Tibial artery (tissue), 4 donors: ENCODE results near the gene TIMM29.

ENCODE experiments used
- DNase-seq, 2 donors: peaks; one replicate each; pipeline ENCODE4 v3.0.0-alpha.2; 2019
- H3K27ac ChIP-seq, 2 donors: fragments of 200-600 bp; sonication (generic) in 1 of 2; 1 replicate in 1 of 2; 2 replicates in 1 of 2; pipeline ENCODE4 v1.5.1; 2018 to 2019; ENCODE audit warnings: mild to moderate bottlenecking in 1 of 2
- H3K27me3 ChIP-seq, 2 donors: fragments of 200-600 bp; sonication (generic) in 1 of 2; one replicate each; pipeline versions ENCODE4 v1.5.1 to v1.6.0; 2016 to 2019
- H3K36me3 ChIP-seq, 3 donors: fragments of 200-600 bp; sonication (generic) in 2 of 3; one replicate each; pipeline ENCODE4 v1.5.1; 2016 to 2019; ENCODE audit warnings: mild to moderate bottlenecking in 2 of 3
- H3K4me1 ChIP-seq, 4 donors: fragments of 200-600 bp; sonication (generic) in 2 of 4; 1 replicate in 3 of 4; 2 replicates in 1 of 4; pipeline ENCODE4 v1.5.1; 2016 to 2019
- H3K4me3 ChIP-seq, 2 donors: fragments of 200-600 bp; sonication (generic) in 1 of 2; 1 replicate in 1 of 2; 2 replicates in 1 of 2; pipeline ENCODE4 v1.5.1; 2018 to 2019; ENCODE audit warnings: mild to moderate bottlenecking in 2 of 2
- H3K9me3 ChIP-seq, 3 donors: fragments of 200-600 bp; sonication (generic) in 1 of 3; one replicate each; pipeline ENCODE4 v1.5.1; 2016 to 2019
- CTCF ChIP-seq, 2 experiments: fragments of 200-600 bp in 1 of 2; fragments of 450-650 bp in 1 of 2; IDR thresholded peaks; one replicate each; pipeline ENCODE4 v1.5.1; 2017 to 2019; ENCODE audit warnings: antibody characterized with exemption in 2 of 2, mild to moderate bottlenecking in 1 of 2, moderate library complexity in 1 of 2
- intact Hi-C: fragments of 100-400 bp; cut with DNase I; formaldehyde crosslinking; loops from one replicate; pipeline ENCODE4 v1.15.0; 2023; ENCODE audit warnings: low total_unique reads

Gene TIMM29

GRCh38 chr19:10923260-10924112 lies 5.1 kb upstream of the TIMM29 start:
- no peaks in the 10 kb centered on the region for H3K27me3 ChIP-seq
- no peaks in the 10 kb centered on the region for H3K9me3 ChIP-seq
- no peak overlapping the region for H3K27ac ChIP-seq
- no peak for TF ChIP-seq CTCF (IDR thresholded peaks at IDR 0.05)
- H3K4me3 ChIP-seq: no peak overlapping the region
- H3K4me1 ChIP-seq: peaks cover 0 to 15% (median 11%) of the 10 kb centered on the region in 4 donors
- intact Hi-C loops: no loop called here
- DNase-seq: no peak
- peaks cover 17 to 70% (median 46%) of the 10 kb centered on the region in 3 donors for H3K36me3 ChIP-seq

DNA sequence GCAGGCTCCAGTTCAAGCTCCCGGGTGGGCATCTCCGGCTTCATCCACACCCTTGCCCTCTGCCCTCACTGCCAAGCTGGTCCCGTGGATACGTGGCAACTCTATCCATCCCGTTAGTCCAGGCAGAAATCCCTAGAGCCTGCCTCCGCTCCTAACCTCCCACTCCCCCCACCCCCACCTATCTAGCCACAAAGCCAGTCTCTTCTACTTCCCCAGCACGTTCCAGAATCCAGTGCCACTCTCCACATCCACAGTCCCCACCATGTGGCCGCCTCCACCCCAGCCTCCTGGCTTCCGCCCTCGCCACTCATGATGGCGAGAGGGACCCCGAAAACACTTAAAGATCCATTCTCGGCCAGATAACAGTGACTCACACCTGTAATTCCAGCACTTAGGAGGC lies 4.0 kb upstream of the TIMM29 start:
- H3K36me3 ChIP-seq: peaks cover 14 to 59% (median 39%) of the 10 kb centered on the region in 3 donors
- intact Hi-C loops: no loop called here
- H3K4me1 ChIP-seq: peaks cover 0 to 20% (median 17%) of the 10 kb centered on the region in 4 donors

GRCh38 chr19:10927730-10928562 lies 665 bp upstream of the TIMM29 start:
- DNase-seq: no peak
- Histone ChIP-seq H3K4me3 (peak overlapping the region; percentile 100), H3K4me1 (peaks cover 0 to 35% (median 24%) of the 10 kb centered on the region in 4 donors), H3K9me3 (no peaks in the 10 kb centered on the region), H3K27ac (peak overlapping the region; percentile 90 to 93), H3K27me3 (no peaks in the 10 kb centered on the region), H3K36me3 (peaks cover 7 to 49% (median 23%) of the 10 kb centered on the region in 3 donors)
- intact Hi-C loops: loop anchor here (5.0 kb wide), 1 partner anchor 56 kb away; the partner anchor contains the start of gene CARM1
- TF ChIP-seq CTCF (IDR thresholded peaks at IDR 0.05): no peak

More for the DNA sequence above, 4.0 kb upstream of the TIMM29 start:
- no peak overlapping the region for H3K27ac ChIP-seq
- DNase-seq: no peak
- no peaks in the 10 kb centered on the region for H3K27me3 ChIP-seq
- no peaks in the 10 kb centered on the region for H3K9me3 ChIP-seq
- no peak for TF ChIP-seq CTCF (IDR thresholded peaks at IDR 0.05)
- no peak overlapping the region for H3K4me3 ChIP-seq

GRCh38 chr19:10929402-10929794 lies 787 bp downstream of the TIMM29 start:
- Histone ChIP-seq H3K27ac (peak overlapping the region; percentile 90 to 93), H3K27me3 (no peaks in the 10 kb centered on the region), H3K4me3 (peak overlapping the region; percentile 100), H3K4me1 (peaks cover 0 to 35% (median 24%) of the 10 kb centered on the region in 4 donors), H3K9me3 (no peaks in the 10 kb centered on the region), H3K36me3 (peaks cover 0 to 39% (median 19%) of the 10 kb centered on the region in 3 donors)
- DNase-seq: no peak
- intact Hi-C loops: loop anchor here (5.0 kb wide), 1 partner anchor 57 kb away; the partner anchor contains the start of gene CARM1
- TF ChIP-seq CTCF (IDR thresholded peaks at IDR 0.05): no peak

GRCh38 chr19:10935371-10936059 lies 6.9 kb downstream of the TIMM29 start:
- H3K9me3 ChIP-seq: no peaks in the 10 kb centered on the region
- H3K27me3 ChIP-seq: no peaks in the 10 kb centered on the region
- H3K36me3 ChIP-seq: peaks cover 0 to 25% (median 18%) of the 10 kb centered on the region in 3 donors
- no peak for TF ChIP-seq CTCF (IDR thresholded peaks at IDR 0.05)
- no peak overlapping the region for H3K4me3 ChIP-seq
- no peak overlapping the region for H3K27ac ChIP-seq
- peaks cover 0 to 9% (median 3%) of the 10 kb centered on the region in 4 donors for H3K4me1 ChIP-seq
- no peak for DNase-seq
- intact Hi-C loops: loop anchor here (5.0 kb wide), 1 partner anchor 197 kb away; no protein-coding TSS in a partner anchor
